GM21528 (cell line): ENCODE results near the gene HMCN1.
"Not testable (repeated sequence)": the region's sequence is repeated elsewhere in the genome, so short reads cannot be mapped to it uniquely, and the experiment has no call there.

Experiments
- ATAC-seq: cut with Tn5 transposase; IDR thresholded peaks from one replicate; pipeline ENCODE4 v1.9.1; 2021; ENCODE audit warnings: mild to moderate bottlenecking, moderate library complexity; ENCODE audit not compliant: unreplicated experiment, low FRiP score

Gene HMCN1

GRCh38 chr1:186183219-186183618 is 449.0 kb downstream of the HMCN1 start:
- no peak for ATAC-seq

- peak; percentile 73 for ATAC-seq
Measured at GRCh38 chr1:186183970-186184628, 449.9 kb downstream of the HMCN1 start.

- ATAC-seq = not testable (repeated sequence)
Measured at GRCh38 chr1:186186251-186186650, 452.1 kb downstream of the HMCN1 start.

- peak; percentile 64 for ATAC-seq
Measured at GRCh38 chr1:186187601-186188000, 453.4 kb downstream of the HMCN1 start.

- peak; percentile 34 for ATAC-seq
Measured at GRCh38 chr1:186188004-186188539, 453.9 kb downstream of the HMCN1 start.

- ATAC-seq = no peak
Measured at GRCh38 chr1:186188736-186189135, 454.5 kb downstream of the HMCN1 start.

- ATAC-seq = no peak
Measured at GRCh38 chr1:186189156-186189555, 455.0 kb downstream of the HMCN1 start.

- no peak for ATAC-seq
Measured at GRCh38 chr1:186191511-186191910, 457.3 kb downstream of the HMCN1 start.

- ATAC-seq = no peak
Measured at GRCh38 chr1:186193224-186193623, 459.0 kb downstream of the HMCN1 start.

GRCh38 chr1:186194107-186194756 is 460.0 kb downstream of the HMCN1 start:
- ATAC-seq = peak; percentile 92

- no peak for ATAC-seq
Measured at GRCh38 chr1:186195377-186195931, 461.3 kb downstream of the HMCN1 start.

GRCh38 chr1:186202271-186202764 is 468.1 kb downstream of the HMCN1 start:
- ATAC-seq = no peak

- no peak for ATAC-seq
Measured at GRCh38 chr1:186202776-186203175, 468.6 kb downstream of the HMCN1 start.

GRCh38 chr1:186206048-186206570 is 471.9 kb downstream of the HMCN1 start:
- no peak for ATAC-seq

- no peak for ATAC-seq
Measured at GRCh38 chr1:186207391-186208085, 473.3 kb downstream of the HMCN1 start.

GRCh38 chr1:186208405-186209129 is 474.4 kb downstream of the HMCN1 start:
- ATAC-seq = no peak

- ATAC-seq = no peak
Measured at GRCh38 chr1:186210258-186210657, 476.1 kb downstream of the HMCN1 start.

- ATAC-seq = not testable (repeated sequence)
Measured at GRCh38 chr1:186211583-186211982, 477.4 kb downstream of the HMCN1 start.

GRCh38 chr1:186212568-186213224 is 478.5 kb downstream of the HMCN1 start:
- peak; percentile 95 for ATAC-seq
